Testis (tissue), 2 donors: ENCODE results near the gene RGL2.

Experiments used
- POLR2A ChIP-seq: fragments of 450-650 bp; IDR thresholded peaks from one replicate; pipeline ENCODE4 v1.6.1; 2017; ENCODE audit warnings: antibody characterized with exemption, mild to moderate bottlenecking, moderate library complexity
- TF ChIP-seq, protein P1 (sequence below), 3 experiments: fragments of 450-650 bp in 2 of 3; fragments of 200-600 bp in 1 of 3; sonication (generic) in 1 of 3; IDR thresholded peaks; one replicate each; pipeline ENCODE4 v1.5.1; 2016 to 2019; ENCODE audit warnings: antibody characterized with exemption in 3 of 3, mild to moderate bottlenecking in 2 of 3, moderate library complexity in 1 of 3

DNA sequence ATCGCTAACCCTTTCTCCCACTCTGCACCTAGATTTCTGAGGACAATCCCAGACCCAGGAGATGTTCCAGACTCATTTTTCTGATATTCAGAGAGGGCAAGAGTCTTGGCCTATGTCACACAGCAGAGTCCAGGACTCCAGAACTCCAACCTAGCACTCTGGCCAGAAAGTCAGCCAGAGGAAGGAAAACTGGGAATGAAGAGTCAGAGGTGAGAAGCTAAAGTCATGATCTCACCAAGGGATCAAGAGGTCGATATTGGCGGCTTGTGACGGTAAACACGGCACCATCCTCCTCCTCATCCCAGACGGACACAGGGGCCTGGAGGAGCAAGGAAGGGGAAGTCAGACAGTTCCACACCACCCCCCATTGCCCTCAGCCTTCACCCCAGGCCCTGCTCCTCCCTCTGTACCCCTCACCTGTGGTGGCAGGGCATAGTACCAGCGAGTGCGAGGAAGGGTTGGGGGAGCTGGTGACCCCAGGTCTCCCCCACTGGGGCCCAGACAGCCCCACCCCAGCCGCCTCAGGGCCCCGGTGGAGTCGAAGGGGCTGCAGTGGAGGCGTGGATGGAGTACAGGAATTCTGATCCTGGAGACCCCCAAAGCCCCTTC lies 1.8 kb downstream of the RGL2 start:
- TF ChIP-seq, protein P1, sequence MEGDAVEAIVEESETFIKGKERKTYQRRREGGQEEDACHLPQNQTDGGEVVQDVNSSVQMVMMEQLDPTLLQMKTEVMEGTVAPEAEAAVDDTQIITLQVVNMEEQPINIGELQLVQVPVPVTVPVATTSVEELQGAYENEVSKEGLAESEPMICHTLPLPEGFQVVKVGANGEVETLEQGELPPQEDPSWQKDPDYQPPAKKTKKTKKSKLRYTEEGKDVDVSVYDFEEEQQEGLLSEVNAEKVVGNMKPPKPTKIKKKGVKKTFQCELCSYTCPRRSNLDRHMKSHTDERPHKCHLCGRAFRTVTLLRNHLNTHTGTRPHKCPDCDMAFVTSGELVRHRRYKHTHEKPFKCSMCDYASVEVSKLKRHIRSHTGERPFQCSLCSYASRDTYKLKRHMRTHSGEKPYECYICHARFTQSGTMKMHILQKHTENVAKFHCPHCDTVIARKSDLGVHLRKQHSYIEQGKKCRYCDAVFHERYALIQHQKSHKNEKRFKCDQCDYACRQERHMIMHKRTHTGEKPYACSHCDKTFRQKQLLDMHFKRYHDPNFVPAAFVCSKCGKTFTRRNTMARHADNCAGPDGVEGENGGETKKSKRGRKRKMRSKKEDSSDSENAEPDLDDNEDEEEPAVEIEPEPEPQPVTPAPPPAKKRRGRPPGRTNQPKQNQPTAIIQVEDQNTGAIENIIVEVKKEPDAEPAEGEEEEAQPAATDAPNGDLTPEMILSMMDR (IDR thresholded peaks at IDR 0.05), result no peak
- TF ChIP-seq POLR2A, result no peak
